Esophagus squamous epithelium (tissue), 5 donors: ENCODE data around the gene BRD1. TPM values are rescaled to one million over a fixed set of nuclear protein-coding genes. Genes with fewer than 3 reads are reported as not detected.

Experiments
- DNase-seq: peaks from one replicate; lab custom pipeline; 2025; lab: John Stamatoyannopoulos, UW
- H3K27ac ChIP-seq, 4 donors: fragments of 200-600 bp; sonication (generic); one replicate each; pipeline ENCODE4 v1.5.1; 2016 to 2019; ENCODE audit warnings: mild to moderate bottlenecking in 1 of 4
- H3K27me3 ChIP-seq, 4 donors: fragments of 200-600 bp; sonication (generic); 1 replicate in 3 of 4; 2 replicates in 1 of 4; pipeline versions ENCODE4 v1.5.1 to v1.6.0; 2017 to 2021; ENCODE audit warnings: antibody characterized with exemption in 1 of 4
- H3K36me3 ChIP-seq, 3 donors: fragments of 200-600 bp; sonication (generic); one replicate each; pipeline ENCODE4 v1.5.1; 2016 to 2019
- H3K4me1 ChIP-seq, 3 donors: fragments of 200-600 bp; sonication (generic); one replicate each; pipeline ENCODE4 v1.5.1; 2017 to 2019
- H3K4me3 ChIP-seq, 4 donors: fragments of 200-600 bp; sonication (generic); 1 replicate in 3 of 4; 2 replicates in 1 of 4; pipeline ENCODE4 v1.5.1; 2016 to 2019; ENCODE audit warnings: mild to moderate bottlenecking in 2 of 4, moderate library complexity in 1 of 4
- H3K9me3 ChIP-seq, 3 donors: fragments of 200-600 bp; sonication (generic); one replicate each; pipeline ENCODE4 v1.5.1; 2016 to 2019
- CTCF ChIP-seq, 6 experiments: fragments of 450-650 bp in 4 of 6; fragments of 200-600 bp in 2 of 6; sonication (generic) in 2 of 6; IDR thresholded peaks; one replicate each; pipeline ENCODE4 v1.5.1; 2016 to 2019; ENCODE audit warnings: antibody characterized with exemption in 6 of 6, mild to moderate bottlenecking in 4 of 6, moderate library complexity in 4 of 6
- POLR2A ChIP-seq, 4 donors: fragments of 450-650 bp; IDR thresholded peaks; one replicate each; pipeline ENCODE4 v1.6.1; 2017; ENCODE audit warnings: antibody characterized with exemption in 4 of 4, mild to moderate bottlenecking in 4 of 4, moderate library complexity in 3 of 4
- WGBS, 2 donors: methylation state at CpG; one replicate each; pipeline ENCODE4 v1.1.5; 2018; 5-methylcytosine and 5-hydroxymethylcytosine counted together
- intact Hi-C: fragments of 100-400 bp; cut with DNase I; formaldehyde crosslinking; loops from one replicate; pipeline ENCODE4 v1.15.0; 2022
- total RNA-seq, 4 donors: library from RNA; depleted of rRNA; stranded (reverse); fragments of >200 nt; gene quantifications; one replicate each; pipeline ENCODE4 v1.1.0, GENCODE V29; 2016
- donor health status: DM: yes; HTN: yes; CAD: no.

Gene BRD1
- total RNA-seq, 4 donors from 2014 or later: 17.8 to 37.4 (median 29.9) TPM

GRCh38 chr22:49814856-49815255 lies 12.8 kb downstream of the BRD1 start:
- Histone ChIP-seq H3K9me3 (no peaks in the 10 kb centered on the region), H3K4me3 (no peak overlapping the region), H3K4me1 (peaks cover 14 to 75% (median 18%) of the 10 kb centered on the region in 3 donors), H3K27ac (no peak overlapping the region), H3K36me3 (peaks cover 0 to 69% (median 15%) of the 10 kb centered on the region in 3 donors), H3K27me3 (no peaks in the 10 kb centered on the region)
- no peak for TF ChIP-seq CTCF (IDR thresholded peaks at IDR 0.05)
- no peak for TF ChIP-seq POLR2A (IDR thresholded peaks at IDR 0.05)
- DNase-seq: no peak
- intact Hi-C loops: no loop called here
- 69 to 70% methylated on average over 4 to 6 of the region's 8 CpGs for WGBS, 2 donors

- H3K4me1 ChIP-seq: peaks cover 17 to 80% (median 18%) of the 10 kb centered on the region in 3 donors
- intact Hi-C loops: no loop called here
- 86 to 87% methylated on average over 7 to 12 of the region's 14 CpGs for WGBS, 2 donors
- no peaks in the 10 kb centered on the region for H3K27me3 ChIP-seq
- H3K9me3 ChIP-seq: no peaks in the 10 kb centered on the region
- H3K4me3 ChIP-seq: no peak overlapping the region
- no peak for TF ChIP-seq POLR2A (IDR thresholded peaks at IDR 0.05)
- DNase-seq: no peak
- peaks cover 0 to 63% (median 11%) of the 10 kb centered on the region in 3 donors for H3K36me3 ChIP-seq
- no peak overlapping the region for H3K27ac ChIP-seq
These were observed 13.4 kb downstream of the BRD1 start for GRCh38 chr22:49814164-49814686.

GRCh38 chr22:49812838-49813237 lies 14.8 kb downstream of the BRD1 start:
- Histone ChIP-seq H3K27me3 (no peaks in the 10 kb centered on the region), H3K27ac (no peak overlapping the region), H3K36me3 (peaks cover 0 to 53% (median 0%) of the 10 kb centered on the region in 3 donors), H3K4me3 (no peak overlapping the region), H3K4me1 (peaks cover 17 to 89% (median 23%) of the 10 kb centered on the region in 3 donors), H3K9me3 (no peaks in the 10 kb centered on the region)
- no peak for DNase-seq
- 83 to 88% methylated on average over 3 to 5 of the region's 11 CpGs for WGBS, 2 donors
- TF ChIP-seq POLR2A (IDR thresholded peaks at IDR 0.05): no peak
- no peak for TF ChIP-seq CTCF (IDR thresholded peaks at IDR 0.05)
- intact Hi-C loops: no loop called here

GRCh38 chr22:49811020-49811791 lies 16.5 kb downstream of the BRD1 start:
- TF ChIP-seq POLR2A (IDR thresholded peaks at IDR 0.05) (no peak), CTCF (IDR thresholded peaks at IDR 0.05) (no peak)
- Histone ChIP-seq H3K27ac (no peak overlapping the region), H3K36me3 (peaks cover 0 to 43% (median 0%) of the 10 kb centered on the region in 3 donors), H3K9me3 (no peaks in the 10 kb centered on the region), H3K4me1 (peaks cover 12 to 86% (median 16%) of the 10 kb centered on the region in 3 donors), H3K27me3 (no peaks in the 10 kb centered on the region), H3K4me3 (no peak overlapping the region)
- DNase-seq: no peak
- intact Hi-C loops: no loop called here
- WGBS, 2 donors: 73% methylated on average over 11 of the region's 18 CpGs

- WGBS, 2 donors: 68 to 80% methylated on average over 5 of the region's 5 CpGs
- Histone ChIP-seq H3K27me3 (no peaks in the 10 kb centered on the region), H3K36me3 (peaks cover 0 to 43% (median 0%) of the 10 kb centered on the region in 3 donors), H3K4me3 (no peak overlapping the region), H3K27ac (peak overlapping the region in 1 of 4 donors; percentile 1), H3K9me3 (no peaks in the 10 kb centered on the region), H3K4me1 (peaks cover 5 to 86% (median 11%) of the 10 kb centered on the region in 3 donors)
- intact Hi-C loops: no loop called here
- no peak for DNase-seq
- TF ChIP-seq POLR2A (IDR thresholded peaks at IDR 0.05) (no peak), CTCF (IDR thresholded peaks at IDR 0.05) (no peak)
These were observed 17.2 kb downstream of the BRD1 start for GRCh38 chr22:49810363-49811019.
